ENCODE results near the gene ARHGDIG. TPM values are rescaled to one million over a fixed set of nuclear protein-coding genes. Genes with fewer than 3 reads are reported as not detected.

Gene ARHGDIG
- total RNA-seq, 1 experiment from 2014 or later, result not detected

GRCh38 chr16:275041-275641 lies 5.2 kb upstream of the ARHGDIG start:
- DNase-seq (ENCODE audit: unreplicated experiment), result no peak
- CTCF ChIA-PET, result no interaction called here
- Mint-ChIP-seq H3K9me3 (ENCODE audit: unreplicated experiment) (no peaks in the 10 kb centered on the region), H3K27ac (ENCODE audit: low read depth, unreplicated experiment) (no peak overlapping the region), H3K27me3 (ENCODE audit: insufficient read depth, unreplicated experiment) (no peaks in the 10 kb centered on the region), H3K36me3 (ENCODE audit: insufficient read depth, unreplicated experiment) (no peaks in the 10 kb centered on the region), H3K4me1 (ENCODE audit: insufficient read depth, unreplicated experiment) (peaks cover 4% of the 10 kb centered on the region), H3K4me3 (ENCODE audit: unreplicated experiment) (no peak overlapping the region)
- no TSS peak for BruUV-seq (replicated peaks)
- TF ChIP-seq, protein P1, sequence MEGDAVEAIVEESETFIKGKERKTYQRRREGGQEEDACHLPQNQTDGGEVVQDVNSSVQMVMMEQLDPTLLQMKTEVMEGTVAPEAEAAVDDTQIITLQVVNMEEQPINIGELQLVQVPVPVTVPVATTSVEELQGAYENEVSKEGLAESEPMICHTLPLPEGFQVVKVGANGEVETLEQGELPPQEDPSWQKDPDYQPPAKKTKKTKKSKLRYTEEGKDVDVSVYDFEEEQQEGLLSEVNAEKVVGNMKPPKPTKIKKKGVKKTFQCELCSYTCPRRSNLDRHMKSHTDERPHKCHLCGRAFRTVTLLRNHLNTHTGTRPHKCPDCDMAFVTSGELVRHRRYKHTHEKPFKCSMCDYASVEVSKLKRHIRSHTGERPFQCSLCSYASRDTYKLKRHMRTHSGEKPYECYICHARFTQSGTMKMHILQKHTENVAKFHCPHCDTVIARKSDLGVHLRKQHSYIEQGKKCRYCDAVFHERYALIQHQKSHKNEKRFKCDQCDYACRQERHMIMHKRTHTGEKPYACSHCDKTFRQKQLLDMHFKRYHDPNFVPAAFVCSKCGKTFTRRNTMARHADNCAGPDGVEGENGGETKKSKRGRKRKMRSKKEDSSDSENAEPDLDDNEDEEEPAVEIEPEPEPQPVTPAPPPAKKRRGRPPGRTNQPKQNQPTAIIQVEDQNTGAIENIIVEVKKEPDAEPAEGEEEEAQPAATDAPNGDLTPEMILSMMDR (IDR thresholded peaks at IDR 0.05; ENCODE audit: unreplicated experiment), result no peak
- POLR2A ChIA-PET, result no interaction called here
- intact Hi-C loops (cut with micrococcal nuclease), result no loop called here

DNA sequence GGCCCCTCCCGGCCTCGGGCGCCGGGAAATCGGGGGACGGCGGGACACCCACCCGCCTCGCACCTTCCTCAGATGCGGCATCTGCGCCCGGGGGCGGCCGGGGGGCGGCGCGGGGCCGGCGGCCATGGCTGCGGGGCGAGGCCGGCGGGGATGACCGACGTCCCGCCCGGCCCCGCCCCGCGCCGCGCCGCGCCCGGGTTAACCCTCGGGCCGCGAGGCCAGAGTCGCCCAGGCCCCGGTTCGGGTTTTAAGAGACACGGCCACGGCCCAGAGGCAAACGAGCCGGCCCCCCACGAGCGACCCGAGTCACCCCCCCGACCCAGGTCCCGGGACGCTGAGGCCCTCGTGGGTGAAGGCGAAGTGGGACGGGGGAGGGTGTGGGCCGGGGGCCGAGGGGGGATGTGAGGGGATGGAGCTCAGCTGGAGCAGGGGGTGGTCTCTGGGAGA lies 4.6 kb upstream of the ARHGDIG start, which contains the start of gene RGS11:
Gene RGS11, minus strand, starts transcription at position 159 of the 447 bp plus-strand sequence. Its CDS starts 33 bp downstream, at position 126.
- POLR2A ChIA-PET, result no interaction called here
- BruUV-seq (replicated peaks), result no TSS peak
- no peak for DNase-seq (ENCODE audit: unreplicated experiment)
- no peaks in the 10 kb centered on the region for H3K9me3 Mint-ChIP-seq (ENCODE audit: unreplicated experiment)
- peaks cover 4% of the 10 kb centered on the region for H3K4me1 Mint-ChIP-seq (ENCODE audit: insufficient read depth, unreplicated experiment)
- no peaks in the 10 kb centered on the region for H3K27me3 Mint-ChIP-seq (ENCODE audit: insufficient read depth, unreplicated experiment)
- H3K27ac Mint-ChIP-seq (ENCODE audit: low read depth, unreplicated experiment), result no peak within 1 kb of the TSS
- peak within 1 kb of the TSS; percentile 36 for H3K4me3 Mint-ChIP-seq (ENCODE audit: unreplicated experiment)
- H3K36me3 Mint-ChIP-seq (ENCODE audit: insufficient read depth, unreplicated experiment), result no peaks in the 10 kb centered on the region
- CTCF ChIA-PET, result no interaction called here
- TF ChIP-seq, protein P1 (IDR thresholded peaks at IDR 0.05; ENCODE audit: unreplicated experiment), result no peak
- intact Hi-C loops (cut with micrococcal nuclease), result no loop called here

- peak overlapping the region; percentile 36 for H3K4me3 Mint-ChIP-seq (ENCODE audit: unreplicated experiment)
- H3K4me1 Mint-ChIP-seq (ENCODE audit: insufficient read depth, unreplicated experiment), result peaks cover 4% of the 10 kb centered on the region
- H3K9me3 Mint-ChIP-seq (ENCODE audit: unreplicated experiment), result no peaks in the 10 kb centered on the region
- BruUV-seq (replicated peaks), result no TSS peak
- DNase-seq (ENCODE audit: unreplicated experiment), result no peak
- ChIA-PET CTCF (interaction anchor here (0.6 kb wide), 1 partner anchor 59 kb away, joined by 4 read pairs; no protein-coding TSS in a partner anchor), POLR2A (no interaction called here)
- no peak overlapping the region for H3K27ac Mint-ChIP-seq (ENCODE audit: low read depth, unreplicated experiment)
- TF ChIP-seq, protein P1 (IDR thresholded peaks at IDR 0.05; ENCODE audit: unreplicated experiment), result no peak
- H3K27me3 Mint-ChIP-seq (ENCODE audit: insufficient read depth, unreplicated experiment), result no peaks in the 10 kb centered on the region
- H3K36me3 Mint-ChIP-seq (ENCODE audit: insufficient read depth, unreplicated experiment), result no peaks in the 10 kb centered on the region
- intact Hi-C loops (cut with micrococcal nuclease), result no loop called here
Measured at GRCh38 chr16:276426-277077, 3.8 kb upstream of the ARHGDIG start.

GRCh38 chr16:278863-279366 lies 1.5 kb upstream of the ARHGDIG start:
- ChIA-PET POLR2A (interaction anchor here (0.5 to 1.1 kb wide), 2 partner anchors 44 to 198 kb away, joined by 3 to 4 read pairs; partner anchors contain the start of gene FAM234A), CTCF (interaction anchor here (0.6 kb wide), 1 partner anchor 115 kb away, joined by 3 read pairs; no protein-coding TSS in a partner anchor)
- Mint-ChIP-seq H3K4me1 (ENCODE audit: insufficient read depth, unreplicated experiment) (peaks cover 4% of the 10 kb centered on the region), H3K4me3 (ENCODE audit: unreplicated experiment) (no peak overlapping the region), H3K27me3 (ENCODE audit: insufficient read depth, unreplicated experiment) (no peaks in the 10 kb centered on the region), H3K9me3 (ENCODE audit: unreplicated experiment) (no peaks in the 10 kb centered on the region), H3K36me3 (ENCODE audit: insufficient read depth, unreplicated experiment) (no peaks in the 10 kb centered on the region), H3K27ac (ENCODE audit: low read depth, unreplicated experiment) (no peak overlapping the region)
- intact Hi-C loops (cut with micrococcal nuclease), result no loop called here
- peak; percentile 54 for DNase-seq (ENCODE audit: unreplicated experiment)
- TF ChIP-seq, protein P1 (IDR thresholded peaks at IDR 0.05; ENCODE audit: unreplicated experiment), result no peak
- no TSS peak for BruUV-seq (replicated peaks)
